ENCODE results near the gene MSMB. TPM values are rescaled to one million over a fixed set of nuclear protein-coding genes. Genes with fewer than 3 reads are reported as not detected.
"Not testable (repeated sequence)": the region's sequence is repeated elsewhere in the genome, so short reads cannot be mapped to it uniquely, and the experiment has no call there.

The MSMB gene
- total RNA-seq, 1 donor: not detected

- TF ChIP-seq CTCF (IDR thresholded peaks at IDR 0.05; ENCODE audit: extremely low read depth, low read depth, low read length): no peak
- H3K4me1 ChIP-seq (ENCODE audit: insufficient read depth, low read length): no peaks in the 10 kb centered on the region
- H3K4me2 ChIP-seq (ENCODE audit: insufficient read depth, low read length): no peak overlapping the region
- H3K4me3 ChIP-seq (ENCODE audit: insufficient read depth, low read length): no peak overlapping the region
- no peaks in the 10 kb centered on the region for H4K20me1 ChIP-seq (ENCODE audit: insufficient read depth, low read length)
- no peaks in the 10 kb centered on the region for H3K79me2 ChIP-seq (ENCODE audit: insufficient read depth, low read length)
- no peaks in the 10 kb centered on the region for H3K27me3 ChIP-seq (ENCODE audit: insufficient read depth, low read length)
- no peaks in the 10 kb centered on the region for H3K9me3 ChIP-seq (ENCODE audit: low read depth, low read length)
- DNase-seq (ENCODE audit: insufficient read length, low spot score, missing footprints): no peak
- no peak overlapping the region for H2AFZ ChIP-seq (ENCODE audit: low read length)
- no peak overlapping the region for H3K27ac ChIP-seq (ENCODE audit: low read depth, low read length)
- H3K36me3 ChIP-seq (ENCODE audit: insufficient read depth, low read length): no peaks in the 10 kb centered on the region
These were observed 6.2 kb upstream of the MSMB start for GRCh38 chr10:46052057-46052790.

GRCh38 chr10:46050941-46051623 is 5.0 kb upstream of the MSMB start:
- TF ChIP-seq CTCF (IDR thresholded peaks at IDR 0.05; ENCODE audit: extremely low read depth, low read depth, low read length): no peak
- Histone ChIP-seq H3K4me3 (ENCODE audit: insufficient read depth, low read length) (no peak overlapping the region), H3K27ac (ENCODE audit: low read depth, low read length) (no peak overlapping the region), H4K20me1 (ENCODE audit: insufficient read depth, low read length) (no peaks in the 10 kb centered on the region), H2AFZ (ENCODE audit: low read length) (no peak overlapping the region), H3K27me3 (ENCODE audit: insufficient read depth, low read length) (peaks cover 4% of the 10 kb centered on the region), H3K9me3 (ENCODE audit: low read depth, low read length) (no peaks in the 10 kb centered on the region), H3K4me1 (ENCODE audit: insufficient read depth, low read length) (no peaks in the 10 kb centered on the region), H3K4me2 (ENCODE audit: insufficient read depth, low read length) (no peak overlapping the region), H3K36me3 (ENCODE audit: insufficient read depth, low read length) (no peaks in the 10 kb centered on the region), H3K79me2 (ENCODE audit: insufficient read depth, low read length) (no peaks in the 10 kb centered on the region)
- no peak for DNase-seq (ENCODE audit: insufficient read length, low spot score, missing footprints)

- not testable (repeated sequence) for H4K20me1 ChIP-seq (ENCODE audit: insufficient read depth, low read length); H3K27ac ChIP-seq (ENCODE audit: low read depth, low read length); DNase-seq (ENCODE audit: insufficient read length, low spot score, missing footprints); H3K4me3 ChIP-seq (ENCODE audit: insufficient read depth, low read length); H3K27me3 ChIP-seq (ENCODE audit: insufficient read depth, low read length); H3K79me2 ChIP-seq (ENCODE audit: insufficient read depth, low read length); H3K4me1 ChIP-seq (ENCODE audit: insufficient read depth, low read length); H3K4me2 ChIP-seq (ENCODE audit: insufficient read depth, low read length); H3K9me3 ChIP-seq (ENCODE audit: low read depth, low read length); H3K36me3 ChIP-seq (ENCODE audit: insufficient read depth, low read length); H2AFZ ChIP-seq (ENCODE audit: low read length)
These were observed 3.4 kb upstream of the MSMB start for GRCh38 chr10:46049497-46049831.

GRCh38 chr10:46048152-46048551 is 2.1 kb upstream of the MSMB start:
- no peaks in the 10 kb centered on the region for H3K9me3 ChIP-seq (ENCODE audit: low read depth, low read length)
- no peaks in the 10 kb centered on the region for H4K20me1 ChIP-seq (ENCODE audit: insufficient read depth, low read length)
- H3K4me2 ChIP-seq (ENCODE audit: insufficient read depth, low read length): no peak overlapping the region
- TF ChIP-seq CTCF (IDR thresholded peaks at IDR 0.05; ENCODE audit: extremely low read depth, low read depth, low read length): no peak
- no peaks in the 10 kb centered on the region for H3K36me3 ChIP-seq (ENCODE audit: insufficient read depth, low read length)
- no peak overlapping the region for H3K27ac ChIP-seq (ENCODE audit: low read depth, low read length)
- peaks cover 4% of the 10 kb centered on the region for H3K27me3 ChIP-seq (ENCODE audit: insufficient read depth, low read length)
- no peaks in the 10 kb centered on the region for H3K79me2 ChIP-seq (ENCODE audit: insufficient read depth, low read length)
- no peak for DNase-seq (ENCODE audit: insufficient read length, low spot score, missing footprints)
- H3K4me3 ChIP-seq (ENCODE audit: insufficient read depth, low read length): no peak overlapping the region
- H2AFZ ChIP-seq (ENCODE audit: low read length): no peak overlapping the region
- H3K4me1 ChIP-seq (ENCODE audit: insufficient read depth, low read length): no peaks in the 10 kb centered on the region

All from osteoblast (primary cell).